MM.1S (cell line): ENCODE data around the gene ATPAF2.

ENCODE experiments used
- DNase-seq: peaks from one replicate; pipeline ENCODE4 v3.0.0-alpha.2; 2015
- H2AFZ ChIP-seq: fragments of 300-600 bp; sonication (generic); 2 replicates; pipeline ENCODE4 v1.6.0; 2016; ENCODE audit warnings: antibody characterized with exemption, low read length
- H3F3A ChIP-seq: fragments of 300-600 bp; sonication (generic); 2 replicates; pipeline ENCODE4 v1.6.1; 2016; ENCODE audit warnings: mild to moderate bottlenecking, antibody characterized with exemption, low read length, moderate library complexity, mixed read lengths; ENCODE audit not compliant: insufficient read depth
- H3K27ac ChIP-seq: fragments of 300-600 bp; sonication (generic); 2 replicates; pipeline ENCODE4 v1.5.1; 2016; ENCODE audit warnings: mild to moderate bottlenecking, low read length
- H3K27me3 ChIP-seq: fragments of 300-600 bp; sonication (generic); replicated peaks from 2 replicates; pipeline ENCODE4 v1.6.0; 2016; ENCODE audit warnings: low read length; ENCODE audit not compliant: insufficient read depth
- H3K36me3 ChIP-seq: fragments of 300-600 bp; sonication (generic); replicated peaks from 2 replicates; pipeline ENCODE4 v1.6.1; 2016; ENCODE audit warnings: mild to moderate bottlenecking, low read length, mixed read lengths; ENCODE audit not compliant: insufficient read depth
- H3K4me1 ChIP-seq: fragments of 300-600 bp; sonication (generic); 2 replicates; pipeline ENCODE4 v1.6.1; 2016; ENCODE audit warnings: low read length, mixed read lengths
- H3K4me2 ChIP-seq: fragments of 300-600 bp; sonication (generic); 2 replicates; pipeline ENCODE4 v1.6.0; 2016; ENCODE audit warnings: low read depth, low read length
- H3K4me3 ChIP-seq: fragments of 300-600 bp; sonication (generic); 2 replicates; pipeline ENCODE4 v1.5.1; 2016; ENCODE audit warnings: low read length, mixed read lengths
- H3K79me2 ChIP-seq: fragments of 300-600 bp; sonication (generic); 2 replicates; pipeline ENCODE4 v1.6.1; 2016; ENCODE audit warnings: mixed run types, low read length, mixed read lengths
- H3K9ac ChIP-seq: fragments of 300-600 bp; sonication (generic); 2 replicates; pipeline ENCODE4 v1.6.1; 2016; ENCODE audit warnings: low read length, mixed read lengths
- H3K9me2 ChIP-seq: fragments of 300-600 bp; sonication (generic); replicated peaks from 2 replicates; pipeline ENCODE4 v1.6.1; 2016; ENCODE audit warnings: mild to moderate bottlenecking, low read length, mixed read lengths; ENCODE audit not compliant: insufficient read depth
- H3K9me3 ChIP-seq: fragments of 300-600 bp; sonication (generic); replicated peaks from 2 replicates; pipeline ENCODE4 v1.6.1; 2016; ENCODE audit warnings: mild to moderate bottlenecking, low read length, mixed read lengths; ENCODE audit not compliant: insufficient read depth
- H4K20me1 ChIP-seq: fragments of 300-600 bp; sonication (generic); 2 replicates; pipeline ENCODE4 v1.6.1; 2016; ENCODE audit warnings: mild to moderate bottlenecking, low read length, moderate library complexity, mixed read lengths; ENCODE audit not compliant: insufficient read depth
- CTCF ChIP-seq: fragments of 300-600 bp; sonication (generic); IDR thresholded peaks from 2 replicates; pipeline ENCODE4 v1.5.1; 2016; ENCODE audit warnings: antibody characterized with exemption, low read length, mixed read lengths
- EZH2 ChIP-seq: fragments of 300-600 bp; sonication (generic); optimal IDR thresholded peaks from 2 replicates; pipeline ENCODE3; 2017; ENCODE audit warnings: low read depth, mild to moderate bottlenecking, antibody characterized with exemption, low read length, mixed read lengths
- EZH2phosphoT487 ChIP-seq: fragments of 300-600 bp; sonication (generic); IDR thresholded peaks from 2 replicates; pipeline ENCODE4 v1.6.1; 2018; ENCODE audit warnings: antibody characterized with exemption, low read length

The ATPAF2 gene

GRCh38 chr17:17972126-17972951 lies 66.6 kb downstream of the ATPAF2 start, which contains the start of the genes DRC3 and TOM1L2:
DRC3 (plus strand) TSS chr17:17972862; CDS start chr17:17977599, 4,737 bp downstream.
TOM1L2 (minus strand) TSS chr17:17972400; CDS start chr17:17972313, 87 bp downstream.
- no peaks in the 10 kb centered on the region for H3K9me3 ChIP-seq
- H3F3A ChIP-seq: peaks cover 2% of the 10 kb centered on the region; the same call in 1 of the 2 replicates
- H3K4me2 ChIP-seq: peak within 1 kb of the TSS; percentile 72
- H3K9me2 ChIP-seq: no peaks in the 10 kb centered on the region
- peak within 1 kb of the TSS; percentile 73 for H3K4me3 ChIP-seq
- no peaks in the 10 kb centered on the region for H3K27me3 ChIP-seq
- DNase-seq: peak; percentile 100
- H3K9ac ChIP-seq: peak within 1 kb of the TSS; percentile 64
- no peaks in the 10 kb centered on the region for H3K36me3 ChIP-seq
- H3K4me1 ChIP-seq: peaks cover 15% of the 10 kb centered on the region
- peak within 1 kb of the TSS; percentile 58 for H2AFZ ChIP-seq
- H3K27ac ChIP-seq: peak within 1 kb of the TSS; percentile 8; the same call in 1 of the 2 replicates
- no peaks in the 10 kb centered on the region for H4K20me1 ChIP-seq
- TF ChIP-seq EZH2 (no peak), CTCF (no peak), EZH2phosphoT487 (no peak)
- peaks cover 48% of the 10 kb centered on the region for H3K79me2 ChIP-seq

- Histone ChIP-seq H3K79me2 (peaks cover 54% of the 10 kb centered on the region), H3K4me2 (peak overlapping the region; percentile 72), H3K27me3 (no peaks in the 10 kb centered on the region), H3F3A (peaks cover 9% of the 10 kb centered on the region), H3K9me3 (no peaks in the 10 kb centered on the region), H3K27ac (peak overlapping the region; percentile 8; the same call in 1 of the 2 replicates), H3K4me3 (peak overlapping the region; percentile 73), H3K4me1 (peaks cover 23% of the 10 kb centered on the region), H2AFZ (peak overlapping the region; percentile 58), H3K9me2 (no peaks in the 10 kb centered on the region), H4K20me1 (no peaks in the 10 kb centered on the region), H3K36me3 (no peaks in the 10 kb centered on the region), H3K9ac (peak overlapping the region; percentile 64)
- no peak for DNase-seq
- TF ChIP-seq CTCF (no peak), EZH2phosphoT487 (no peak), EZH2 (no peak)
These were observed 67.4 kb downstream of the ATPAF2 start for GRCh38 chr17:17971431-17972125.

GRCh38 chr17:17970699-17971430 lies 68.1 kb downstream of the ATPAF2 start:
- peaks cover 29% of the 10 kb centered on the region for H3K4me1 ChIP-seq
- H3K4me3 ChIP-seq: peak overlapping the region; percentile 73
- no peaks in the 10 kb centered on the region for H3K36me3 ChIP-seq
- H3F3A ChIP-seq: peaks cover 17% of the 10 kb centered on the region
- no peak overlapping the region for H3K27ac ChIP-seq
- DNase-seq: no peak
- peak overlapping the region; percentile 64; the same call in 1 of the 2 replicates for H3K9ac ChIP-seq
- TF ChIP-seq EZH2phosphoT487 (no peak), CTCF (no peak), EZH2 (no peak)
- H3K79me2 ChIP-seq: peaks cover 54% of the 10 kb centered on the region
- no peaks in the 10 kb centered on the region for H3K9me3 ChIP-seq
- H3K27me3 ChIP-seq: no peaks in the 10 kb centered on the region
- H2AFZ ChIP-seq: no peak overlapping the region
- H4K20me1 ChIP-seq: no peaks in the 10 kb centered on the region
- H3K9me2 ChIP-seq: no peaks in the 10 kb centered on the region
- peak overlapping the region; percentile 72 for H3K4me2 ChIP-seq
